ENCODE data around the gene DAAM2.

The DAAM2 gene

DNA sequence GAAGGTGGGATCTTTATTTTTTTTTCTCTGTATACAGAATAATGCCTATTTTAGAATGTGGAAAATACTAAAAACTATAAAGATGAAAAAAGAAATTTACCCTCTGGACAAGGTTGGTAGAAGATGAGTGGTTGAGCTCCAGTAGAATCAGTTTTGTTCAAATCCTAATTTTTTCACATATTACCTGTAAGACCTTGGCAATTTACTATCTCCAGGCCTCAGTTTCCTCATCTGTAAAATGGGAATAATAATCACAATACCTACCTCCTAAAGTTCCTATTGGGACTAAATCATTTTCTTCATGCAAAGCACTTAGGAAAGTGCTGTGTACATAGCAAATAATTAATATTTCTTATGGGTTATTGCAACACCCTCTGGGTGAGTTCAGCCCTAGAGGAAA lies 28.4 kb downstream of the DAAM2 start:
- DNase-seq: no peak

DNA sequence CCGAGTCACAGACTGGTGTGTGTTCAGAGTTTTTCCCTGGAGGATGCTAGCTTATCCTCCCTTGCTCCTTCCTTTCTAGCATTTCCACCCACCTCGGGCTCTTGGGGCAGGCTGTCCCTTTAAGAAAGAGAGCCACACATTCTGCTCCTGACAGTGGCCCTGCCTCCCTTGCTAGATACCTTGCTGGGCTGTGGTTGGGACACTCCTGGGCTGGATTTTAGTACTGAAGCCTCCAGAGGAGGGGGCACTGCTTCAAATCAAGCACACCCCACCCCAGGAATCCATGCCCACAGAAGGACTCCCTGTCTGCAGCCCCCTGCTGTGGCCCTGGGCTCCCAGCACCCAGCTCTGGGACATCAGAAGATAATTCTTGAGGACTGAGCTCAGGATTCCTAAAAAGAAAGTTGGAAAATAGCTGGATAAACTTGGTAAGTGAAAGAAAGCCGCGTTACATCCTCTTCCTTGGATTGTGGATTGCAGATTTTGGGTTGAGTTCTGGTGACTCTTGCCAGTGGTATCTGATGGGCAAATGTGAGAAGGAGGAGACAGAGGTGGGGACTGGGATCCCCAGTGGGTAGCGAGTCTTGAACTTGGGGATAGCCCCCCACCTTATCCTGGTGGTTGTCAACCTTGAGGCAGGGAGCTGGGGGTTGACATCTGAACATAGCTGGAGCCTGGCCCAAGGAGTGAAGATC lies 29.0 kb downstream of the DAAM2 start:
- no peak for DNase-seq

DNA sequence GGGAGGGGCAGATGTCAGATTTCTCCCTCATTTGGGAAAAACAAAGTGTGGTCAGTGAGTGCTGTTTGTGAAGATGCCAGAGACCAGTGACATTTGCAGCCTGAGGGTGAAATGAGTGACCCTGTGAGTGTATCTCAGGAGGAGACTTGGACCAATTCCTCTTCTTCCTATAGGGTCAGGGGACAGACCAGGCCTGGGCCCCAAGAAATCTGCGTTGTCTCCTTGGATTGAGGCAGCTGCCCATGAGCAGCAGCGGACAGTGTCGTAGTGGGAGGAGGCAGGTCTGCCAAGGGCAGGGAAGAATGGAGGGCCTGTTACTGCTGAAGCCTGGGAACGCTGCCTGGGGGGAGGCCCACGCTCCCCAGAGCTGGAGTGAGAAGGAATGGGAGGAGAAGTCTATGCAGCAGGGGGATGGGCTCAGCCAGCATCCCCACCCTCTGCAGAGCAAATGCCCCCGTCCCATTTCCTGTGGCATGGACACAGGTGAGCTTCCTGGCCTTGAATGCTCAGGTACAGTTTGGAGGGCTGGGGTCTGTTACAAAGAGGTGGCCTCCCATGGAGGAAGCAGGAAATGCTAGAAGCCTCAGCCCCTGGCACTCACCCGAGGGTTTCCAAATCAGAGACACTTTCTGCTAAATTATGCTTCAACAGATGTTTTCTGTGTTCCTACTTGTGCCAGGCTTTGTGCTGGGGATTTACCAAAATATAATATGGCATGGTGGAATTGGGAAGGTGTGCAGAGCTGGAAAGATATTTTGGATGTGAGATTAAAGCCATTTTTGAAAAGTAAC lies 29.8 kb downstream of the DAAM2 start:
- DNase-seq: no peak

DNA sequence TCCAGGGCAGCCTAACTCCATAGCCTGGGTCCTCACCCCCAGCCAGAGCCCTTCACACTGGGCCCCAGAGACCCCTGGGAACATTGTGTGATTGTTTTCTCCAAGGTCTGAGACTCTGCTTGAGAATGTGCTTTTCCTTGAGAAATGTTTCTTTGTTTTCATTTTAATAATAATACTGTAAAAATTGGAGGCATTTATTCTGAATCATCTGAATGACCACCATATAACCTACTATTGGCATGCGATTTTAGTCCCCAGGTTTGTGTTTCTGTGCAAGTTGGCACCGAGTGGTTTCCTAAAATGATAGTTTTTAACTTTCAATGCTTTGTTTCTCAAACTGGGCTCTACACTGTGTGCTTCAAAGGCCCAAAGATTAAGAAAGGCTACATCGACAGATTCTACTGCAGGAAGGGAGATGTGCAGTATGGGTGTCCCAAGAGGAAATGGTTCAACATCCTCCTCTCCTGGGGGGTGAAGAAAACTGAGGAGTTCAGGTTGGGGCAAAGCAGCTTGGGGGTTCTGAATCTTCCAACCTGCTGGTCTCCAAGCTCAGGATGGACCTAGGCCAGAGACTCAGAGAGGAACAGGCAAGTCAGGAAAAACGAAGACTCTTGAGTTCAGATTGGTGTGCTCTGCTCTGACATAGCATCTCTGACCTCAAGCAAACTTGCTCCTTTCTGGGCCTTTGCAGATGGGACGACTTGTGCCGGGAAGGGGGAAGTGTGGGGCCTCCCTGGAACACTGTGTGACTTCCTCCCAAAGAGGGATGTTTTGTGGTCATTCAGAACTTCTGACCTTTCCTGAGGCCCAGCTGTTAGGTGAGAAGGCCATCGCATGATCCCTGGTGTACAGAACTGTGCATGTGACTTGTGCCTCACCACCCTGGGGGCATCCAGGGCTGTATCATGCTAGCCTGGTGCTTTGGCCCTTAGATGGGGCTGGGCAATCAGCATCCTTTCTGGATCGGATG lies 31.0 kb downstream of the DAAM2 start:
- DNase-seq: no peak

DNA sequence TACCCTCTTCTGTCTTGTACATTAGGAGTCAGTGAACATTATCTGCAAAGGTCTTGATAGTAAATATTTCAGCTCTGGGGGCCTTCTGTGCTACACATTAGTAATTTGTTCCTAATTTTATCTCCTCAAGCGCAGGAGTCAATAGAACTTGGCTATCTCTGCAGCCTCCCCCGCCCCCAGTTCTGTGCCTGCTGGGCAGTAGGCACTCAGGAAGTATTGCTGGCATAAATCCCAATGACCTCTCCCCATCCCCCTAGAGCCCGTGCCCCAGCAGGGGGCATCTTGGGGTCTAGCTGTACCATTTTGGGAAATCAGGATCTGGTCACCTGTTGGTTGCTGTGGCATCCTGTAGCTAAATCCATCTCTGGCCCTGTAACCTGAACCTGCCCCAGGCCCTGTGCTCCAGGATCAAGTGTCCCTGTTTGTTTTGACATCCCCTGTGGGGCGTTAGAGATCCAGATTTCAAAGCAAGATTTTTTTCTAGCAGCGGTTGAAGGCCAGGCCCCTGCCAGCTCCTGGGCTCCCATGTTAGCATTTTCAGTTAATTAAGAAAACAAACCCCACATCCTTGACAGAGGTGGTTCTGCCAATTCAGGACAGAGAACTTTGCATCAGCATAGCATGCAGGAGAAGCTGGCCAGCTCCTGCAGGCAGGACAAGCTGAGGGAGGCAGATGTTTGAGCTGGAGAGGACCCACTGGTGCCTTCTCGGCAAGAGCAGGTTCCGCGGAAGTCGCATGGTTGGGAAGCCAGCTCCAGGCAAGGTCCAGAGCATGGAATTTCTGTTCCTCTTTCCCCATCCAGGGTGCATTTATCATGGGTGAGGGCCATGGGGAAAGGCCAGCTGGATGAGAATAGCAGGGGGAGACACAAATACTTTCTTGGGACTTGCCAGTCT lies 32.1 kb downstream of the DAAM2 start:
- DNase-seq: no peak

DNA sequence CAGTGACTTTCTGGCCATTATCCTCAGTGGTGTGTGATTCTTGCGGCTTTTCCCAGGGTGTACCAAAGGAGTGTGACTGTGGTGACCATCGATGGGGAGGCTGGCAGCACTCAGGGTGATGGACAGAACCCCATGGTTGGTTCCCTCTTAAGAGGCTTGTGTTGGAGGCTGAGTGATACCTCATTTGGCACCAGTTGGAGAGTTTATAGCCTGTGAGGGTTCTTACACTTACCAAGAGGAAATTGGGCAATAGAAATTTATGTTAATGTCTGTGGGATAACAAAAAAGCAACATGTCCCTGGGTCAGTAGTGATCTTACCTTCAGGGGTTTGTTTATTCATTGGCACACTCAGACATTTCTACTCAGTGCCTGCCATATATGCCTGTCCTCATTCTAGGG lies 37.2 kb downstream of the DAAM2 start:
- DNase-seq: no peak

DNA sequence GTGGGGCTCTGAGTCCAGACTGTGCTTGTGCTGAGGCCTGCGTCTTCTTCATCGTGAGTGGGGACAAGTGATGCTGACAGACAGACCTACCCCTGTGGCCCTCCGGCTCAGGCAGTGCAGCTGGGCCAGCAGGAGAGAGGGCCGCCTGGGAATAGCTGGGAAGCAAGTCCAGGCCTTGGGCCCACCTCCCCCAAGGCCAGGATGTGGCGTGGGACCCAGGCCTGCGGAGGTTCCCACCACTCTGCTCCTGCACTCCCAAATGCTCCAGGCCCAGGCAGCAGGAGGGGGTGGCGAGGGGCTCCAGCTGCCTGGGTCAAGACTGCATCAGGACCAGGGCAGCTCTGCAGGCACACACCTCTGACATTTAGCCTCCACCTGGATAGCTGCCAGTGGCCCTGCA lies 38.3 kb downstream of the DAAM2 start:
- DNase-seq: no peak

DNA sequence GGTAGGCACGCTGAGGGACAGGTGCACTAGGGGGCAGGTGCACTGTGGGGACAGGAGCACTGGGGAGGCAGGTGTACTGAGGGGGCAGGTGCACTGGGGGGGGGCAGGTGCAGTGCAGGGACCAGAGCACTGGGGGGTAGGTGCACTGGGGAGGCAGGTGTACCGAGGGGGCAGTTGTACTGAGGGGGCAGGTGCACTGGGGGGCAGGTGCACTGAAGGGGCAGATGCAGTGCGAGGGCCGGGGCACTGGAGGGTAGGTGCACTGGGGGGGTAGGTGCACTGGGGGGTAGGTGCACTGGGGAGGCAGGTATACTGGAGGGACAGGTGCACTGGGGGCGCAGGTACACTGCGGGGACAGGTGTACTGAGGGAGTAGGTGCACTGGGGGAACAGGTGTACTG lies 39.5 kb downstream of the DAAM2 start:
- DNase-seq: no peak

DNA sequence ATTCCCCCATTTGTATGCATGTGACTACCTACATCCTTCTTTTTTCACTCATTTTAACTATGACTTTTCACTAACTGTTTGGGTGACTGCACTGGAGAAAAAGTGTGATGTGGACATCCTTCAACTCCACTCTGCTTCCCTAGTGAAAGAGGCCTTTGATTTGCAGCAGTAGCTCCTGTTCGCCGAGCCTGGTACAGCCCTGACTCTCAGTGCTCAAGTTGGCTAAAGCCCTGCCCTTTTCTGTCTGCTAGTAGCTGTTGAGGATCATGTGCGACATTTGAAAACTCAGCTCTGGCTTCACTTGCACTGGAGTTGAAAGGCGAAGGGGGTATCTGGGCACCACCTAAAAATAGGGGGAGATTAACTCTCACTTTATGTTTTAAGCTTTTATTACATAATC lies 42.1 kb downstream of the DAAM2 start:
- no peak for DNase-seq

DNA sequence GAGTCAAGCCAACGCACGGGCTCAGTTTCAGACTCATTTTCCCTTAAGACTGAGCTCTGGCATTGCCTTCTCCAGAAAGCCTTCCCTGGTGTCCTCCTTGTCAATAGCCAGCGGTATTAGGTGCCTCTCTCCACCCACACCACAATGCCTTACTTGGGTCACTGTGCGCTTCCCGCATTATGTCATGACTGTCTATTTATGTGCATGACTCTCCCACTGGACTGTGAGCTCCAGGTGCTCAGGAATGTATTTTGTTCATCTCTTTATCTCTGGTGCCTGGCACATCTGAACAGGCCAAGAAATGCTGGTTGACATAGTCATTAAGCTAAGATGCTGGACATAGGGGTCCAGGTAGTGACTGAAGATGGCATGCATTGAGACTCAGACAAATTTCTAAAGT lies 42.7 kb downstream of the DAAM2 start:
- DNase-seq: no peak

DNA sequence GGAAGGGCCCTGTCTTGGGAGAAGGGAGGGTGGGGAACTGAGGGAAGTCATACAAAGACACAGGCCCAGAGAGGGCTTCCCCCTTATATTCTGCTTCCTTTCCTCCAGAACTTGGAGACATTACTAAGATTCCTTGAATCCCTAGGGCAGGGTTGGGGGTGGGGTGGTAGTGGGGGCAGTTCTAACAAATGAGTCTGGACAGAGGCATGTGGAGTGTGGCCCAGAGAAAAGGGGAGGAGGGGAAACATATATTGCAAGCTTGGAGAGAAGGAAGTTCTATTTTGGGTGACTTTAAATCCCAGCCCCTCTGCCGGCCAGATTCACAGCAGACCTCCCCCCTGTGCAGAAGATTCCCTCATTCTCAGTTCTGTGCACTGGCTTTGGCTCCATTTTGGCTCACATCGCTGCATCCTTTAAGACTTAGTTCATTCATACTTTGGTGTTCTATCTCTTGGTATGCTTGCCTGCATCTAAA lies 43.7 kb downstream of the DAAM2 start:
- DNase-seq: no peak

DNA sequence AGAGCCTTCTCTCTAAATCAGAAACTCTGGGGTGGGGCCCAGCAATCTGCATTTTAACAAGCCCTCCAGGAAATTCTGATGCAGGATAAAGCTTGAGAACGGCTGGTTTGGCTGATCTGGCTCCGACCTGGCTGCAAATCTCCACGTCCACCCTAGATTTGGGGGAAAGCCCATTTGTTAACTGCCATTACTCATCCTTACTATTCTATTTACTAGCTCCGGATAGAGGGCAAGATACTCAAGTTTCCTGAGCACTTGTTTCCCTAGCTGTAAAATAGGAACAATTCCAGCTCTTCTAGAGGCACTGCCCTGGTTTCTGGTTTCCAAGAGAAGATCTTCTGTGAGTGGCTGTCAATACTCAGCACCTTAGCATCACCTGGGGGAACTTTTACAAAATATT lies 44.4 kb downstream of the DAAM2 start:
- no peak for DNase-seq

DNA sequence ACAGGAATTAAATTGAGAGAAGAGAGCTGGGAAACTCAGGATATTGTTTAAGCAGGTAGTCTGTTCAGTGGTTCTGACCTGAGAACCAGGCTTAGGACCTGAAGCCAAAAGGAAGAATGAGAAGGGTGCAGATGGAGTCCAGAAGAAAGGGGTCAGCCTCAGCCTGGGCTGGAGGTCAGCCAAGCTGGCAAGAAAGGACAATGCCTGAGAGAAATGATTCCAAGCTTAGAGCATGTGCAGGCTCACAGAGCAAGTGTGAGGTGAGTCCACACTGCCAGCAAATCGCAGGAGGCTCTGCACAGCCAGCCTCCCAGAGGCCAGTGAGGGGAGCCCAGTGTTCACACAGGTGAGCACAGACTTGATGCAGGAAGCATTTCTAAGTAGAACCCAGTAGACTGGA lies 47.3 kb downstream of the DAAM2 start:
- DNase-seq: no peak

DNA sequence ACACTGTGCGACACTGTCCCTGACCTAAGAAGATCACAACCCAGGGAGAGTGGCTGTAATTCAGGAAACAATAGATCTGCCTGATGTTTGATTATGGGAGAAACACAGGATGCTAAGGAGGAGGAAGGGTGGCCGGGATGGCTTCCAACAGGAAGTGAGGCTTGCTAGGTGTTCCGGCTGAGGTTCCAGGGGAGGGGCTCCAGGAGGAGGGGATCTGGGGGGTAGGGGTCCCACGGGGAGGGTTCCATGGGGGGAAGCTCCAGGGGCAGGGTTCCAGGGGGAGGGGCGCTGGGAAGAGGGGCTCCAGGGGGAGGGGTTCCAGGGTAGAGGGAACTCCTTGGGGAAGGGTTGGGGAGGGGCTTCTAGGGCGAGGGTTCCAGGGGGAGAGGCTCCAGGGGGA lies 48.6 kb downstream of the DAAM2 start:
- no peak for DNase-seq

DNA sequence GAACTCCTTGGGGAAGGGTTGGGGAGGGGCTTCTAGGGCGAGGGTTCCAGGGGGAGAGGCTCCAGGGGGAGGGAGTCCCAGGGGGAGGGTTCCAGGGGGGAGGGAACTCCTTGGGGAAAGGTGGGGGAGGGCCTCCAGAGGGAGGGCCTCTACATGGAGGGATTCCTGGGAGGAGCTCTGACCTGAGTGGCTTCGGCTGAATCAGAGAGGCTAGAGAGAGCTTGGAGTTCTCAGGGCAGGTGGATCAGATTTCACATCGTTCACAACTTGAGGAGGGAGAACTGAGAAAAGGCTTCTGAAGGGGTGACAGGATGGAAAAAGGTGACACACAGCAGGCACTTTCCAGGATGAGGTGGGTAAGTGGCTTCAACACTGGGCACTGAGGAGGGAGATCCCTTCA lies 49.1 kb downstream of the DAAM2 start:
- DNase-seq: no peak

DNA sequence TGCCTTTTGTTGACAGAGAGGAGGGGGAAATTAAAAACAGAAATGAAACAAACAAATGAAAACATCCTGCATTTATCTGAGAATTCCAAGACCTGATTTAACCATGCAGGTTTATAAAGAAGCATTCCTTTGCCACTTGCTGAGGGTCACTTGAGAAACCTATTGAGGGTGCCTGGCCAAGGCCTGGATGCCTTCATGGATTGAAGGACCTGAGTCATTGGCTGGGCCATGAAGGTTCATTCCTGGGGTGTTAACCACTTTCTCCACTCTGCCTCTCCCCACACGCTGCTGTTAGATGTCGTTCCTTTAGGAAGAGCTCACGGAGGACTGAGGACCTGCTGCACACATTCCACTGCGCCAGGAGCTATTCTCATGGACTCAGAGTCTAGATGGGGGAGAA lies 49.7 kb downstream of the DAAM2 start:
- DNase-seq: no peak

DNA sequence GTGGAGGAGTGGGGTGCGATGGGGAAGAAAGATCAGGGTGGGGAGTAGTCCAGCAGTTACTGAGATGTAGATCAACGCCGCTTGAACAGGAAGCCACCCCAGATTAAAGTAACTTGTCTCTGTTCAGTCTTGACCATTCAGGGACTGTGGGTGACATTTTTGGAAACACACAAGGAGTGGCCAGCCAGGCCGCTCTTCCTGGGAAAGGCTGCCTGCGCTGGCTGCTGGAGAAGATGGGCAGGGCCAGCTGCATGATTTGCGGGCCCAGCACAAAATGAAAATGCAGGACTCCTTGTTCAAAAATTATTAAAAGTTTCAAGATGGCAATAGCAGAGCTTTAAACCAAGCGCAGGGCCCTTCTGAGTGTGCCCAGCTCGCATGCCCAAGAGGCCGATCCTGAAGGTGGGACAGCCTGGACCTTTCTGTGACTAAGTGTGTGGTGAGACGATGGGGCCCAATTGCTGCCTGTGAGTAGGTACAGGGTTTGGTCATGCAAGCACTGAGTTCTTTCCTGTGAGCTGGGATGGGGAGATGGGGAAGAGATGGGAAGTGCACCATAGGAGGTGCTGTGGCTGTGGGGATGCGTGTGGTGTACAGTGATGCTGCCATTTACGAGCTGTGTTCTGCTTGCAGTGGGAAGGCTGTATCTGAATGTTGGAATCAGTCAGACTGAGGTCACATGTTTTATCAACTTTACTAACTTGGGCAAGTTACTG lies 51.3 kb downstream of the DAAM2 start:
- DNase-seq: no peak

DNA sequence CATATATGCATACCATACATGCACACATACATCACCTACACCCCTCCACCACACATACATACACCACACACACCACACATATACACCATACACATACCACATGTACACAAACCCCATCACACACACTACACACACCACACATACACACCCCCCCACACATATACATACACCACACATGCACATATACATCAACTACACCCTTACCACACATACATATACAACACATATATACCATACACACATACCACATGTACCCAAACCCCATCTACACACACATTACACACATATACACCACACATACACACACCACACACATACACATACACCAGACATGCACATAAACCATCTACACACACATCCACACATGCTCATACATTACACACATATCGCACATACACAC lies 52.7 kb downstream of the DAAM2 start:
- no peak for DNase-seq

DNA sequence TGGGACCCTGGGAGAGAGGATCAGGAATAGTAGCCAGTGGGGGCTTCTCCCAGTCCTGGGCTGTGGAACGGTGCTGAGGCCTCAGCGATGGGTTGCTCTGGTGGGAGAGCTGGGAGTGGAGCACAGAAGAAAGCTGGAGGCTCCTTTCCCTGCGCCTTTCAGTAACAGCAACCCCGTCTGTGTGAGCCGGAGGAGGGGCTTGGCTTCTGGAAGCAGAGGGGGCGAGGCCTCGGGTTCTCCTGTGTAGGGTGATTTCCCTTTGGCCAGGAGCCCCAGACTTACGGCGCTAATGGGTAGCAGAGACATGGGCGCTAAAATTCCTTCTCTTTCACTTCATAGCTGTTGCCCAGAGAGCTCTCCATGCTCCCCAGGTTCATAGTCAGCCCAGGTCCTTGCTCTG lies 55.0 kb downstream of the DAAM2 start:
- no peak for DNase-seq

DNA sequence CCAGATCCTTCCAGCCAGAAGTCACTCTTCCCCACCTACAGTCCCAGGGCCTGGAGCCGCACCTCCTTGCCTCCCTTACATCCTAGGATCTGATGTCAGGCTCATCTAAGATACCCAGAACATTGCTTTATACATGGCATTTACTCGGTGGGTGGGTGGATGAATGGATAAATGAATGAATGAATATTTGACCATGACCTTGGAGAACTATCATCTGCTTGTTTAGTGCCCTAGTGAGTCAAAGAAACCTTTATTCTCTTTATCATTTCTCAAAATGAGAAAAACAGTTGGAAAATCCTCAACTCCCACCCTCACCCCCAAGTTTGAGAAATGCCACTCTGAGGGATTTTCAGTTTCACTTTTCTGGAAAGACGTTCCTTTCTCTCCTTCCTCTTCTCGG lies 56.0 kb downstream of the DAAM2 start:
- DNase-seq: no peak

DNA sequence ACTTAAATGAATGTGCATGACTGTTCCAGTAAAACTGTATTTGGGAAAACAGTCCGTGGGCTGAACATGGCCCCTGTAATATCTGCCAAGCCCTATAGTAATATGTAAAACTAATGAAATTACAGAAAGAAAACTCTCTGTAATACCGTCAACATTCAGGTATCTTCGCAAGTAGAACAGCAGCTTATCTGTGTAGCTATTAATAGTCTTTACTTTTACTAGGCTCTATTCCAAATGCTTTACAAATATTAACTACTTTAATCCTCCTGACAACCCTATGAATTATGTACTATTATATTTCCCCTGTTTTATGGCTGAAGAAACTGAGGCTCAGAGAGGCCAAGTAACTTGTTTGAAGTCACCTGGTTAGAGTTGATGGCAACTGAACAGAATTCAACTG lies 57.1 kb downstream of the DAAM2 start:
- DNase-seq: no peak

DNA sequence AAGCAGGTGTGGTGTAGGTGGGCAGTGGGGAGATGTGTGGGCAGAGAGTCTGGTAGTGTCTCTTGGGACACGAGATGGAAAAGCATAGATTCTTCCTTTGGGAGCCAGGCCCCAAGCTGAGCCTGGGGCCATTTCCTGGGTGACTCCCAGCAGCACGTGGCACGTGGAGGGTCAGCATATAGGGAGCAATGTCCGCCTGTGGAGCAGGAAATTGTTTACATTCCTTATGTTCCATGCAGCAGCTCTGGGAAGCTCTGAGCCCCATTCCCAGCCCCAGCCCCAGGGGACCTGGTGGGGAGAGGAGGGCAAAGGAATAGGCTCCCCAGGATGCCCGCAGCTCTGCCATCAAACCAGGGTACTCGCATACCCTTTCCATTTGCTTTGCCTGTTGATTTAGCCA lies 57.6 kb downstream of the DAAM2 start:
- no peak for DNase-seq
